ENCODE data around the gene NR6A1.
A peak's percentile ranks its signal among the peaks of the same experiment; 100 is the strongest.

The NR6A1 gene

DNA sequence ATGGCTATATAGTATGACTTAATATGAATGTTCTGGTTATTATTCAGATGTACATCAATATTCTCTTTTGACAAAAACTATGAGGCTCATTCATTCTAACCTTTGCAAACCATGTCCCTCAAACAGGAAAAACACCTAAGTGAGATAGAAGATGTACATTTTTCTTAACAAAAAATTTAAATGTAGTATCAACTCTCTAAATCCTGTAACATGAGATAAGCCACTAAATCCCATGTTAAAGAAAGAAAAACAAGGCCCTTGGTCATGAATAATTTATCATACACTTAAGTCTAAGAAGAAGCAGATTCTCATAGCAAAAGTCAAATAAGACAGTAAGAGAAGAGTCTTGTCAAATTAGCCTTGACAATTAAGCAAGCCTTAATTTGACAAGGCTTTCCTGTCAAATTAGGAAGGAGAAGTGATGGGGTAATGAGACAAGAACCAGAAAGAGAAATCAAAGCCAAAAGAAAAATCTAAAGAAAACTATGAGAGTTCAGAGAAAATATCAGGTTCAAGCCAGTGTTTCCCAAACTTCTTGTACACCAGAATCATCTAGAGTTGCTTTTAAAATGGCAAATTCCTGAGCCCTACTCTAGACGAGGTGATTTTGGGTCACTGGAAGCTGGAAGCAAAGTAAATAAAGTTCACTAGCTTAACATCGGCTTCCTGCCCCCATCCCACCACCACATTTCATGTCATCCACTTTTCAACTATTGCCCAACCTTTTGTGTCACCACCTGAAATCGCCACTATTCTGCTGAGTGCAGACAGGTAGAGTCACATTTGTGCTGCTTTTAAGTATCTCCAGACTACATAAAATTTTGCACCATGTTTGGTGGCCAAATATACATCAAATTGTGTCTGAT is 76.5 kb downstream of the NR6A1 start (continued):
- TF ChIP-seq PRDM10 (tag by site-specific recombination; IDR thresholded peaks at IDR 0.05): no peak
- TF ChIP-seq PRDM6 (tag by site-specific recombination; IDR thresholded peaks at IDR 0.05): peak; percentile 58
- TF ChIP-seq ZNF664 (tag by site-specific recombination; IDR thresholded peaks at IDR 0.05): peak; percentile 85
- TF ChIP-seq TRIM28 (IDR thresholded peaks at IDR 0.05; ENCODE audit: borderline replicate concordance, low read length): no peak
- no peak for TF ChIP-seq SP2 (tag by site-specific recombination; IDR thresholded peaks at IDR 0.05)

DNA sequence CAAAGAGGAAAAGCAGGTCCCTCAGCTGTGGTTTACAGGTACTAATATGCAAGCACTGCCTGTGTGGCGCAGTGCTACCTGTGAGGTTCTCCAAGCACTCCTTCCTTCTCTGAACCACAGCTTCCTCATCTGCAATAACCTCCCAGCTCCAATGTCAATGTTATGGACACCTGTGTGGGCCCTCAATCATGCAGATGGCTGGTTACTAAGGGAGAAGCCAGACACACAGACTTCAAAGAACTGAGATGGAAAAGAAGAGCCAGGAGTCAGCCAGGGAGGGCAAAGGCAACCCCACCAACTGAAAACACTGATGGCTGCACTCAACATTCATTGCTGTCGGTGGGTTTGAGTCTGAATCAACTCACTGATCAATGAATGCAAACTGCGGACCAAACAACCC is 77.7 kb downstream of the NR6A1 start:
- H3K4me1 ChIP-seq (ENCODE audit: control insufficient read depth, insufficient read depth, low read length): peaks cover 22% of the 10 kb centered on the region

DNA sequence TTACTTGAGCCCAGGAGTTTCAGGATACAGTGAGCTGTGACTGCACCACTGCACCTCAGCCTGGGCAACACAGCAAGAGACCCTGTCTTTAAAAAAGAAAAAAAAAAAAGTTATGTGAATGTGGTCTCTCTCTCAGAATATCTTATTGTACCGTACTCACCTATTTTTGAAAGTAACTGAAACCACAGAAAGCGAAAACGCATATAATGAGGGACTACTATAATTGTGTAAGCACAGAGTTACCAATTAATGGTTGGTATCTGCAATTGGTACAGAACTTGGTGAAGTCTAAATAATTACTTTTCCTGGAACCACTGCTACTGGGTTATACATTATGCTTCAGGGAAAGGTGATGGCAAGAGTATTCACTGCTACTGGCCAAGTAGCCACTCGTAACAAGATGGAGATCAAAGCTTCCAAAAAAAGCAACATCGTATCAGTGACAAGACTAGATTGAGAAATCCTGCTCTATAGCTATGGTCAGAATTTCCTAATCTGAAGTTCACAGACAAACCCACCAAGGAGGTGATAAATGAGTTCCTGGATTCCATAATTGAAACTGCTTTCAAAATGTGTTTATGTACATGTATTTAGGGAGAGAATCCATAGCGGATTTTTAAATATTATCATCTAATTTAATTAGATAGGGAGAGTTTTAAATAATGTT is 82.7 kb downstream of the NR6A1 start:
- ChIA-PET POLR2A (no interaction called here), CTCF (interaction anchor here (0.6 to 3.0 kb wide), 5 partner anchors 10 to 71 kb away, joined by 3 to 12 read pairs (median 3); no protein-coding TSS in a partner anchor)
- TF ChIP-seq ZSCAN30 (tag by site-specific recombination; IDR thresholded peaks at IDR 0.05) (no peak), INSM2 (tag by site-specific recombination; IDR thresholded peaks at IDR 0.05) (no peak), ZNF510 (tag by site-specific recombination; IDR thresholded peaks at IDR 0.05; ENCODE audit: insufficient replicate concordance) (no peak), ZNF560 (tag by site-specific recombination; IDR thresholded peaks at IDR 0.05; ENCODE audit: borderline replicate concordance) (no peak)
- TF ChIP-seq, protein P1, sequence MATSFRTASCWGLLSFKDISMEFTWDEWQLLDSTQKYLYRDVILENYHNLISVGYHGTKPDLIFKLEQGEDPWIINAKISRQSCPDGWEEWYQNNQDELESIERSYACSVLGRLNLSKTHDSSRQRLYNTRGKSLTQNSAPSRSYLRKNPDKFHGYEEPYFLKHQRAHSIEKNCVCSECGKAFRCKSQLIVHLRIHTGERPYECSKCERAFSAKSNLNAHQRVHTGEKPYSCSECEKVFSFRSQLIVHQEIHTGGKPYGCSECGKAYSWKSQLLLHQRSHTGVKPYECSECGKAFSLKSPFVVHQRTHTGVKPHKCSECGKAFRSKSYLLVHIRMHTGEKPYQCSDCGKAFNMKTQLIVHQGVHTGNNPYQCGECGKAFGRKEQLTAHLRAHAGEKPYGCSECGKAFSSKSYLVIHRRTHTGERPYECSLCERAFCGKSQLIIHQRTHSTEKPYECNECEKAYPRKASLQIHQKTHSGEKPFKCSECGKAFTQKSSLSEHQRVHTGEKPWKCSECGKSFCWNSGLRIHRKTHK (tag by site-specific recombination; IDR thresholded peaks at IDR 0.05): no peak
- H3K4me3 ChIP-seq (ENCODE audit: low read depth, low read length): no peak overlapping the region
- no peak overlapping the region for H3K27ac ChIP-seq (ENCODE audit: extremely low read depth, low read depth, low read length)
- H3K36me3 ChIP-seq (ENCODE audit: control insufficient read depth in 2 of 2, insufficient read depth in 1 of 2, low read length in 2 of 2): no peaks in the 10 kb centered on the region
- no peaks in the 10 kb centered on the region for H3K9me3 ChIP-seq (ENCODE audit: control insufficient read depth, insufficient read depth, low read depth, low read length)
- H3K4me1 ChIP-seq (ENCODE audit: control insufficient read depth, insufficient read depth, low read length): no peaks in the 10 kb centered on the region

More for the DNA sequence above, 77.7 kb downstream of the NR6A1 start:
- TF ChIP-seq ZNF362 (tag by site-specific recombination; IDR thresholded peaks at IDR 0.05): no peak
- peak; percentile 53; the same call in 1 of the 2 replicates for TF ChIP-seq ZNF600 (tag by site-specific recombination; IDR thresholded peaks at IDR 0.05)
- Histone ChIP-seq H3K36me3 (ENCODE audit: control insufficient read depth in 2 of 2, insufficient read depth in 1 of 2, low read length in 2 of 2) (no peaks in the 10 kb centered on the region), H3K27ac (ENCODE audit: extremely low read depth, low read depth, low read length) (no peak overlapping the region), H3K4me3 (ENCODE audit: low read depth, low read length) (no peak overlapping the region), H3K9me3 (ENCODE audit: control insufficient read depth, insufficient read depth, low read depth, low read length) (no peaks in the 10 kb centered on the region)
- CTCF ChIA-PET: interaction anchor here (0.5 to 1.5 kb wide), 7 partner anchors 11 to 470 kb away, joined by 3 to 5 read pairs (median 3); no protein-coding TSS in a partner anchor
- POLR2A ChIA-PET: interaction anchor here (1.5 to 1.9 kb wide), 2 partner anchors 33 to 35 kb away, joined by 5 to 8 read pairs; no protein-coding TSS in a partner anchor

Data from HEK293 (cell line).